ENCODE data around the gene FOLR3. TPM values are rescaled to one million over a fixed set of nuclear protein-coding genes. Genes with fewer than 3 reads are reported as not detected.

The FOLR3 gene
- total RNA-seq, 1 experiment from 2014 or later = not detected

DNA sequence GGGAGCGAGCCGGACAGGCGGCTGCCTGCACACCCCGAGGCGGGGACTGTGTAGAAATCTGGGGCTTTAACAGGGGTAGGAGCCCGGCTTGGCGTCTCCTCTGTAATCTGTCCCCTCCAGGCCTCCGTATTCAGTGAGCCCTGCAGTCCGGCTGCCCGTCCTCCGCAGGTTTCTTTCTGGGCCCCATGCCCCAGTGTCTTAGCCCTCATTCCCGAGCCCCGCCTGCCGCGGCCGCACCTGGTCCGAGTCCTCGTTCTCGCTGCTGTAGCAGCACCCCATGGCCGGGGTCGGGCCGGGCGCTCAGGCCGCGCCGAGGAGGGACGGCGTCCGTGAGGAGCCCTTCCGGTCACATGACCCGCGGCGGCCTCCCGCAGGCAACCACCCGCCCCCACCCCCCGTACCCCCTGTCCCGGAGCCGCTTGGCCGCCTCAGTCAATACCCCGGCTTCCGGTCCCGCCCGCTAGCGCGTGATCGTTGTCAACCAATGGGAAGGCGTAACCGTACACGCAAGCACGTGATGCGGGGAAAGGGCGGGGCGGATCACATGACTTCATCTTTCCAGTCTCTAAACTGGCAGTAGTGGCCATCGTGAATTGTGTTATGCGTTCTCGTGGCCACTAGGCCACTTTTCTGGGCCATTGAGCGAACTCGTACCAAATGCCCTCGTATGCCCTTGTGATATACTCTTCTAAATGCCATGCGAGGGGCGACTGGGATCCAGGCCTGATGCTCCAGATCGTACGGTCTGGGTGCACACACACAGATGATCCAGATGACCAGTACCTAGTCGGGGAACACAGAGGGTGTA lies 32.4 kb upstream of the FOLR3 start, which contains the start of gene LAMTOR1 (continued):
- TF ChIP-seq, protein P1, sequence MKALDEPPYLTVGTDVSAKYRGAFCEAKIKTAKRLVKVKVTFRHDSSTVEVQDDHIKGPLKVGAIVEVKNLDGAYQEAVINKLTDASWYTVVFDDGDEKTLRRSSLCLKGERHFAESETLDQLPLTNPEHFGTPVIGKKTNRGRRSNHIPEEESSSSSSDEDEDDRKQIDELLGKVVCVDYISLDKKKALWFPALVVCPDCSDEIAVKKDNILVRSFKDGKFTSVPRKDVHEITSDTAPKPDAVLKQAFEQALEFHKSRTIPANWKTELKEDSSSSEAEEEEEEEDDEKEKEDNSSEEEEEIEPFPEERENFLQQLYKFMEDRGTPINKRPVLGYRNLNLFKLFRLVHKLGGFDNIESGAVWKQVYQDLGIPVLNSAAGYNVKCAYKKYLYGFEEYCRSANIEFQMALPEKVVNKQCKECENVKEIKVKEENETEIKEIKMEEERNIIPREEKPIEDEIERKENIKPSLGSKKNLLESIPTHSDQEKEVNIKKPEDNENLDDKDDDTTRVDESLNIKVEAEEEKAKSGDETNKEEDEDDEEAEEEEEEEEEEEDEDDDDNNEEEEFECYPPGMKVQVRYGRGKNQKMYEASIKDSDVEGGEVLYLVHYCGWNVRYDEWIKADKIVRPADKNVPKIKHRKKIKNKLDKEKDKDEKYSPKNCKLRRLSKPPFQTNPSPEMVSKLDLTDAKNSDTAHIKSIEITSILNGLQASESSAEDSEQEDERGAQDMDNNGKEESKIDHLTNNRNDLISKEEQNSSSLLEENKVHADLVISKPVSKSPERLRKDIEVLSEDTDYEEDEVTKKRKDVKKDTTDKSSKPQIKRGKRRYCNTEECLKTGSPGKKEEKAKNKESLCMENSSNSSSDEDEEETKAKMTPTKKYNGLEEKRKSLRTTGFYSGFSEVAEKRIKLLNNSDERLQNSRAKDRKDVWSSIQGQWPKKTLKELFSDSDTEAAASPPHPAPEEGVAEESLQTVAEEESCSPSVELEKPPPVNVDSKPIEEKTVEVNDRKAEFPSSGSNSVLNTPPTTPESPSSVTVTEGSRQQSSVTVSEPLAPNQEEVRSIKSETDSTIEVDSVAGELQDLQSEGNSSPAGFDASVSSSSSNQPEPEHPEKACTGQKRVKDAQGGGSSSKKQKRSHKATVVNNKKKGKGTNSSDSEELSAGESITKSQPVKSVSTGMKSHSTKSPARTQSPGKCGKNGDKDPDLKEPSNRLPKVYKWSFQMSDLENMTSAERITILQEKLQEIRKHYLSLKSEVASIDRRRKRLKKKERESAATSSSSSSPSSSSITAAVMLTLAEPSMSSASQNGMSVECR (CRISPR knock-in tag; IDR thresholded peaks at IDR 0.05; ENCODE audit: borderline replicate concordance) = no peak
- TF ChIP-seq ATF1 (CRISPR knock-in tag; IDR thresholded peaks at IDR 0.05) (no peak), IRF2 (CRISPR knock-in tag; IDR thresholded peaks at IDR 0.05; ENCODE audit: borderline replicate concordance, low read depth) (no peak)
- TF ChIP-seq, protein P2, sequence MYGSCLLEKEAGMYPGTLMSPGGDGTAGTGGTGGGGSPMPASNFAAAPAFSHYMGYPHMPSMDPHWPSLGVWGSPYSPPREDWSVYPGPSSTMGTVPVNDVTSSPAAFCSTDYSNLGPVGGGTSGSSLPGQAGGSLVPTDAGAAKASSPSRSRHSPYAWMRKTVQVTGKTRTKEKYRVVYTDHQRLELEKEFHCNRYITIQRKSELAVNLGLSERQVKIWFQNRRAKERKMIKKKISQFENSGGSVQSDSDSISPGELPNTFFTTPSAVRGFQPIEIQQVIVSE (CRISPR knock-in tag; IDR thresholded peaks at IDR 0.05; ENCODE audit: borderline replicate concordance) = no peak

DNA sequence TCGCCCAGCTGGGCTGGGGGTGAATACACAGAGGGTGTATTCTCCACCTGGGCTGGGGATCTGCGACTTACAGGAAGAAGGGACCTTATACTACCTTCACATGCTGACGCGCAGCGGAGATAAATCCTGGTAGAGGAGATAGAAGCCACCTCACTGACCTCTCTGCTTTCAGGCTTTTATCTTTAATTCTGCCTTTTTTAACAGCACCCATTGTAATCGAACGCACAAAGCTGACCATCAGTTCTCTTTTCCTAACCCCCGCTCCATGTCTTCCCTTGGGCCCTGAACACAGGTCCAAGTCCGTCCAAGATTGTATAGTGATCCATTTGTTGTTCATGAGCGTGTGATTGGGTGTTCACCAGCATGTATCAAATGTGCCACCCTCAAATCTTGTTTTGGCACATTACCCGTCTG lies 31.8 kb upstream of the FOLR3 start:
- TF ChIP-seq, protein P3, sequence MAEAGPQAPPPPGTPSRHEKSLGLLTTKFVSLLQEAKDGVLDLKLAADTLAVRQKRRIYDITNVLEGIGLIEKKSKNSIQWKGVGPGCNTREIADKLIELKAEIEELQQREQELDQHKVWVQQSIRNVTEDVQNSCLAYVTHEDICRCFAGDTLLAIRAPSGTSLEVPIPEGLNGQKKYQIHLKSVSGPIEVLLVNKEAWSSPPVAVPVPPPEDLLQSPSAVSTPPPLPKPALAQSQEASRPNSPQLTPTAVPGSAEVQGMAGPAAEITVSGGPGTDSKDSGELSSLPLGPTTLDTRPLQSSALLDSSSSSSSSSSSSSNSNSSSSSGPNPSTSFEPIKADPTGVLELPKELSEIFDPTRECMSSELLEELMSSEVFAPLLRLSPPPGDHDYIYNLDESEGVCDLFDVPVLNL (CRISPR knock-in tag; IDR thresholded peaks at IDR 0.05; ENCODE audit: borderline replicate concordance, low read depth) = no peak
- TF ChIP-seq, protein P4, sequence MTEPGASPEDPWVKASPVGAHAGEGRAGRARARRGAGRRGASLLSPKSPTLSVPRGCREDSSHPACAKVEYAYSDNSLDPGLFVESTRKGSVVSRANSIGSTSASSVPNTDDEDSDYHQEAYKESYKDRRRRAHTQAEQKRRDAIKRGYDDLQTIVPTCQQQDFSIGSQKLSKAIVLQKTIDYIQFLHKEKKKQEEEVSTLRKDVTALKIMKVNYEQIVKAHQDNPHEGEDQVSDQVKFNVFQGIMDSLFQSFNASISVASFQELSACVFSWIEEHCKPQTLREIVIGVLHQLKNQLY (CRISPR knock-in tag; IDR thresholded peaks at IDR 0.05) = no peak
- TF ChIP-seq, protein P5, sequence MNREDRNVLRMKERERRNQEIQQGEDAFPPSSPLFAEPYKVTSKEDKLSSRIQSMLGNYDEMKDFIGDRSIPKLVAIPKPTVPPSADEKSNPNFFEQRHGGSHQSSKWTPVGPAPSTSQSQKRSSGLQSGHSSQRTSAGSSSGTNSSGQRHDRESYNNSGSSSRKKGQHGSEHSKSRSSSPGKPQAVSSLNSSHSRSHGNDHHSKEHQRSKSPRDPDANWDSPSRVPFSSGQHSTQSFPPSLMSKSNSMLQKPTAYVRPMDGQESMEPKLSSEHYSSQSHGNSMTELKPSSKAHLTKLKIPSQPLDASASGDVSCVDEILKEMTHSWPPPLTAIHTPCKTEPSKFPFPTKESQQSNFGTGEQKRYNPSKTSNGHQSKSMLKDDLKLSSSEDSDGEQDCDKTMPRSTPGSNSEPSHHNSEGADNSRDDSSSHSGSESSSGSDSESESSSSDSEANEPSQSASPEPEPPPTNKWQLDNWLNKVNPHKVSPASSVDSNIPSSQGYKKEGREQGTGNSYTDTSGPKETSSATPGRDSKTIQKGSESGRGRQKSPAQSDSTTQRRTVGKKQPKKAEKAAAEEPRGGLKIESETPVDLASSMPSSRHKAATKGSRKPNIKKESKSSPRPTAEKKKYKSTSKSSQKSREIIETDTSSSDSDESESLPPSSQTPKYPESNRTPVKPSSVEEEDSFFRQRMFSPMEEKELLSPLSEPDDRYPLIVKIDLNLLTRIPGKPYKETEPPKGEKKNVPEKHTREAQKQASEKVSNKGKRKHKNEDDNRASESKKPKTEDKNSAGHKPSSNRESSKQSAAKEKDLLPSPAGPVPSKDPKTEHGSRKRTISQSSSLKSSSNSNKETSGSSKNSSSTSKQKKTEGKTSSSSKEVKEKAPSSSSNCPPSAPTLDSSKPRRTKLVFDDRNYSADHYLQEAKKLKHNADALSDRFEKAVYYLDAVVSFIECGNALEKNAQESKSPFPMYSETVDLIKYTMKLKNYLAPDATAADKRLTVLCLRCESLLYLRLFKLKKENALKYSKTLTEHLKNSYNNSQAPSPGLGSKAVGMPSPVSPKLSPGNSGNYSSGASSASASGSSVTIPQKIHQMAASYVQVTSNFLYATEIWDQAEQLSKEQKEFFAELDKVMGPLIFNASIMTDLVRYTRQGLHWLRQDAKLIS (CRISPR knock-in tag; IDR thresholded peaks at IDR 0.05; ENCODE audit: borderline replicate concordance) = no peak
- TF ChIP-seq, protein P6, sequence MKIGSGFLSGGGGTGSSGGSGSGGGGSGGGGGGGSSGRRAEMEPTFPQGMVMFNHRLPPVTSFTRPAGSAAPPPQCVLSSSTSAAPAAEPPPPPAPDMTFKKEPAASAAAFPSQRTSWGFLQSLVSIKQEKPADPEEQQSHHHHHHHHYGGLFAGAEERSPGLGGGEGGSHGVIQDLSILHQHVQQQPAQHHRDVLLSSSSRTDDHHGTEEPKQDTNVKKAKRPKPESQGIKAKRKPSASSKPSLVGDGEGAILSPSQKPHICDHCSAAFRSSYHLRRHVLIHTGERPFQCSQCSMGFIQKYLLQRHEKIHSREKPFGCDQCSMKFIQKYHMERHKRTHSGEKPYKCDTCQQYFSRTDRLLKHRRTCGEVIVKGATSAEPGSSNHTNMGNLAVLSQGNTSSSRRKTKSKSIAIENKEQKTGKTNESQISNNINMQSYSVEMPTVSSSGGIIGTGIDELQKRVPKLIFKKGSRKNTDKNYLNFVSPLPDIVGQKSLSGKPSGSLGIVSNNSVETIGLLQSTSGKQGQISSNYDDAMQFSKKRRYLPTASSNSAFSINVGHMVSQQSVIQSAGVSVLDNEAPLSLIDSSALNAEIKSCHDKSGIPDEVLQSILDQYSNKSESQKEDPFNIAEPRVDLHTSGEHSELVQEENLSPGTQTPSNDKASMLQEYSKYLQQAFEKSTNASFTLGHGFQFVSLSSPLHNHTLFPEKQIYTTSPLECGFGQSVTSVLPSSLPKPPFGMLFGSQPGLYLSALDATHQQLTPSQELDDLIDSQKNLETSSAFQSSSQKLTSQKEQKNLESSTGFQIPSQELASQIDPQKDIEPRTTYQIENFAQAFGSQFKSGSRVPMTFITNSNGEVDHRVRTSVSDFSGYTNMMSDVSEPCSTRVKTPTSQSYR (CRISPR knock-in tag; IDR thresholded peaks at IDR 0.05) = no peak
- TF ChIP-seq, protein P7, sequence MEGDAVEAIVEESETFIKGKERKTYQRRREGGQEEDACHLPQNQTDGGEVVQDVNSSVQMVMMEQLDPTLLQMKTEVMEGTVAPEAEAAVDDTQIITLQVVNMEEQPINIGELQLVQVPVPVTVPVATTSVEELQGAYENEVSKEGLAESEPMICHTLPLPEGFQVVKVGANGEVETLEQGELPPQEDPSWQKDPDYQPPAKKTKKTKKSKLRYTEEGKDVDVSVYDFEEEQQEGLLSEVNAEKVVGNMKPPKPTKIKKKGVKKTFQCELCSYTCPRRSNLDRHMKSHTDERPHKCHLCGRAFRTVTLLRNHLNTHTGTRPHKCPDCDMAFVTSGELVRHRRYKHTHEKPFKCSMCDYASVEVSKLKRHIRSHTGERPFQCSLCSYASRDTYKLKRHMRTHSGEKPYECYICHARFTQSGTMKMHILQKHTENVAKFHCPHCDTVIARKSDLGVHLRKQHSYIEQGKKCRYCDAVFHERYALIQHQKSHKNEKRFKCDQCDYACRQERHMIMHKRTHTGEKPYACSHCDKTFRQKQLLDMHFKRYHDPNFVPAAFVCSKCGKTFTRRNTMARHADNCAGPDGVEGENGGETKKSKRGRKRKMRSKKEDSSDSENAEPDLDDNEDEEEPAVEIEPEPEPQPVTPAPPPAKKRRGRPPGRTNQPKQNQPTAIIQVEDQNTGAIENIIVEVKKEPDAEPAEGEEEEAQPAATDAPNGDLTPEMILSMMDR (IDR thresholded peaks at IDR 0.05) = no peak
- TF ChIP-seq NFE2L1 (CRISPR knock-in tag; IDR thresholded peaks at IDR 0.05) (0 out of 2 replicates have a peak, but pooled peaks have one; percentile 51), ZNF263 (CRISPR knock-in tag; IDR thresholded peaks at IDR 0.05; ENCODE audit: low read depth) (no peak), FOXJ3 (CRISPR knock-in tag; IDR thresholded peaks at IDR 0.05; ENCODE audit: borderline replicate concordance) (no peak)
- CTCF ChIA-PET = interaction anchor here (0.9 kb wide), 1 partner anchor 48 kb away, joined by 4 read pairs; no protein-coding TSS in a partner anchor
- H3K9me3 Mint-ChIP-seq = no peaks in the 10 kb centered on the region
- no peaks in the 10 kb centered on the region for H3K27me3 Mint-ChIP-seq (ENCODE audit: low read depth)
- H3K27ac Mint-ChIP-seq = peak overlapping the region; percentile 98
- peaks cover 5% of the 10 kb centered on the region for H3K36me3 Mint-ChIP-seq
- POLR2A ChIA-PET = no interaction called here
- H3K4me3 Mint-ChIP-seq = peak overlapping the region; percentile 95
- ATAC-seq (no peak), DNase-seq (ENCODE audit: low spot score) (no peak)
- H3K4me1 Mint-ChIP-seq = peaks cover 27% of the 10 kb centered on the region

Measured in WTC11 (cell line).